Heart right ventricle (tissue), 16 donors: ENCODE measurements around the gene NDUFAF8. TPM values are rescaled to one million over a fixed set of nuclear protein-coding genes. Genes with fewer than 3 reads are reported as not detected.

ENCODE experiments used
- ATAC-seq, 8 donors: fragments of 200-7000 bp; cut with Tn5 transposase; one replicate each; pipeline ENCODE4 v1.9.1; 2020; ENCODE audit warnings: mild to moderate bottlenecking in 8 of 8, moderate library complexity in 8 of 8, moderate number of reproducible peaks in 1 of 8
- DNase-seq, 2 donors: peaks; one replicate each; pipeline ENCODE4 v3.0.0-alpha.2; 2020
- H3K27ac ChIP-seq, 10 donors: fragments of 200-600 bp; sonication (generic) in 2 of 10; one replicate each; pipeline versions ENCODE4 v1.5.0 to v1.8.0; 2020 to 2022; ENCODE audit warnings: mild to moderate bottlenecking in 3 of 10
- H3K27me3 ChIP-seq, 7 donors: fragments of 200-600 bp; one replicate each; pipeline ENCODE4 v1.8.0; 2021 to 2022; ENCODE audit warnings: mild to moderate bottlenecking in 2 of 7
- H3K36me3 ChIP-seq, 9 donors: fragments of 200-600 bp; sonication (generic) in 1 of 9; one replicate each; pipeline versions ENCODE4 v1.5.0 to v1.8.0; 2020 to 2022; ENCODE audit warnings: mild to moderate bottlenecking in 2 of 9
- H3K4me1 ChIP-seq, 9 donors: fragments of 200-600 bp; sonication (generic) in 1 of 9; one replicate each; pipeline versions ENCODE4 v1.5.0 to v1.8.0; 2020 to 2022; ENCODE audit warnings: mild to moderate bottlenecking in 4 of 9
- H3K4me3 ChIP-seq, 10 donors: fragments of 200-600 bp; sonication (generic) in 2 of 10; one replicate each; pipeline versions ENCODE4 v1.5.0 to v1.8.0; 2020 to 2022; ENCODE audit warnings: mild to moderate bottlenecking in 7 of 10, moderate library complexity in 2 of 10
- H3K9me3 ChIP-seq, 11 donors: fragments of 200-600 bp in 10 of 11; sonication (generic) in 2 of 11; one replicate each; pipeline versions ENCODE4 v1.5.0 to v1.8.0; 2013 to 2022; ENCODE audit warnings: mild to moderate bottlenecking in 2 of 11, control low read depth in 1 of 11, moderate library complexity in 1 of 11
- WGBS, 2 donors: extraction: QIAGEN DNeasy Blood & Tissue Kit; methylation state at CpG; one replicate each; pipeline ENCODE4 v1.1.7; 2013; ENCODE audit warnings: inconsistent platforms in 1 of 2; 5-methylcytosine and 5-hydroxymethylcytosine counted together
- intact Hi-C, 10 donors: fragments of 100-400 bp; cut with DNase I; formaldehyde crosslinking; loops; one replicate each; pipeline versions ENCODE4 v1.11.1 to v1.14.2; 2022
- polyA plus RNA-seq, 2 donors: library from polyadenylated mRNA; stranded (reverse); fragments of 200-250 nt; gene quantifications; one replicate each; pipeline ENCODE4 v1.2.3, GENCODE V29; 2013
- total RNA-seq, 10 donors: library from RNA; stranded (reverse); fragmentation: NEBNext Ultra II Directional in 3 of 10; extraction: Animal tissue kit (Norgen Biotek cat#: 25700) in 3 of 10; gene quantifications; one replicate each; pipeline versions ENCODE4 v1.2.1 to v1.2.4, GENCODE V29; 2021 to 2023
- TF ChIP-seq, protein P1 (sequence below), 9 donors: fragments of 200-600 bp; sonication (generic) in 2 of 9; IDR thresholded peaks; one replicate each; pipeline versions ENCODE4 v1.5.0 to v1.8.0; 2021 to 2022; ENCODE audit warnings: antibody characterized with exemption in 9 of 9, mild to moderate bottlenecking in 5 of 9, moderate library complexity in 1 of 9
- donor health status: Arrhythmogenic right ventricular cardiomyopathy.
- donor health status: ischemic (EF 13 %, LVEDD 7.1; RV severe dilation, severe dysfunction).
- donor health status: healthy with polysubstance abuse.
- donor health status: DM: no; HTN: yes; CAD: no.
- donor health status: DM: no; HTN: no; CAD: no.
- donor health status: ischemic (EF 25% LVEDD 6.9; RV normal size, moderate dysfunction).
- donor health status: ischemic (EF 25% LVEDD 5.7; RV mildly dilated, moderate dysfunction).
- donor health status: healthy.
- donor health status: DM: yes; HTN: yes; CAD: no.
- donor health status: Ischemic cardiomyopathy.
- donor health status: ischemic (EF 35%, LVEDD 5.7; RV mildly dilated, moderate dysfunction).
- donor health status: nonischemic (EF 11% LVEDD 7.7; RV severe dilation, severe dysfunction).
- donor health status: DM: yes; HTN: yes; CAD: no.
- donor health status: PGD.
- donor health status: ischemic (EF 29% LVEDD 5.4; RV normal size, mild dysfunction).
- donor health status: nonischemic (EF 23%, LVEDD 6.1; RV moderate dilation, normal function).

Gene NDUFAF8
- total and polyA plus RNA-seq, 12 donors, result 41.5 to 74.8 (median 58.9) TPM

DNA sequence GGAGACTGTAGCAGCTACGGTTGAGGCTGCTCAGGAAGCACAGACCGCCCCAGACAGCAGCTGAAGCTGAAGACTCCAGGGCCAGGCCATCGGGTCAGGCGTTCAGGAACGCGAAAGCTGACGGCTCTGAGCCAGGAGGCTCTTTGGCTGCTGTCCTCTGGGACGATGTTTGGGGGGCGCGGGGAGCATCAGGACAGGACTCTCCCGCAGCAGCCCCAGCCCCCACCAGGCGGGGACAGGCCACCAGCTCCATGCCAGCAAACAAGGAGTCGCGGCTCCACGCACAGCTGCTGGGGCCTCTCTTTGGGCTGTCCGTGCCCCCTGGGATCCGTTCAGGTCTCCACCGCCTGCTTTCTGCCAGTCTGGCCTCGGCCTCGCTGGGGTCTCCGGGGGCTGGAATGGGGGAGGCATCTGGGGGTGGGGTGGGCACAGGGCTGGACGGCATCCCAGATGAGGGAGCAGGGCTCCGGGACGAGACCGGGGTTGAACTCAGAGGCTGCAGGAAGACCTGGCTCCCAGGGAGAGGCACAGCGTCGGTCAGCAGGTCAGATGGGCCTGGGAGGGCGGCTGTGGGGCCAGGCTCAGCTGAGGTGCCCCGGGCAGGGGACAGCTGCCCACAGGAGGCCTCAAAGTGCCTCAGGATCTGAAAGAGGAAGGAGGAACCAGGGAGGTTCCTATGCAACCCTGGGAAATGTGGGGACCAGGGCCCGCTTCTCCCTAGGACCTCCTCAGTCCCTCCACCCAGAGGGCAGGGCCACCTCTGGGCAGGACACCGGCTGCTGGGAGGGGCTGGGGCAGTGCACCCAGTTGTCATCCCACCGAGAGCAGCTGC lies 10.1 kb upstream of the NDUFAF8 start:
- TF ChIP-seq, protein P1, sequence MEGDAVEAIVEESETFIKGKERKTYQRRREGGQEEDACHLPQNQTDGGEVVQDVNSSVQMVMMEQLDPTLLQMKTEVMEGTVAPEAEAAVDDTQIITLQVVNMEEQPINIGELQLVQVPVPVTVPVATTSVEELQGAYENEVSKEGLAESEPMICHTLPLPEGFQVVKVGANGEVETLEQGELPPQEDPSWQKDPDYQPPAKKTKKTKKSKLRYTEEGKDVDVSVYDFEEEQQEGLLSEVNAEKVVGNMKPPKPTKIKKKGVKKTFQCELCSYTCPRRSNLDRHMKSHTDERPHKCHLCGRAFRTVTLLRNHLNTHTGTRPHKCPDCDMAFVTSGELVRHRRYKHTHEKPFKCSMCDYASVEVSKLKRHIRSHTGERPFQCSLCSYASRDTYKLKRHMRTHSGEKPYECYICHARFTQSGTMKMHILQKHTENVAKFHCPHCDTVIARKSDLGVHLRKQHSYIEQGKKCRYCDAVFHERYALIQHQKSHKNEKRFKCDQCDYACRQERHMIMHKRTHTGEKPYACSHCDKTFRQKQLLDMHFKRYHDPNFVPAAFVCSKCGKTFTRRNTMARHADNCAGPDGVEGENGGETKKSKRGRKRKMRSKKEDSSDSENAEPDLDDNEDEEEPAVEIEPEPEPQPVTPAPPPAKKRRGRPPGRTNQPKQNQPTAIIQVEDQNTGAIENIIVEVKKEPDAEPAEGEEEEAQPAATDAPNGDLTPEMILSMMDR (IDR thresholded peaks at IDR 0.05), result no peak

DNA sequence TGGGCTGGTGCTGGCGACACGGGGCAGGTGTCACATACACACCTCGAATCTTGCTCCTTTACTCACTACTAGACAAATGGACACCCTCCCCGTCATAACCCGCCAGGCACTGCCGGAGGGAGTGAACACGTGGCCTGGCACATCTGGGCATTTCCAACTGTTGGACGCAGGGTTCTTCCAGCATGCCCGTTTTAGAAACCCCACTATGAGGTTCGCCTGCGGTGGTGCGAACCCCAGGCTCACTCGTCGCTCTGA lies 9.5 kb upstream of the NDUFAF8 start:
- intact Hi-C loops, result loop anchor here in 3 of 10 donors (5.0 to 10.0 kb wide), 3 partner anchors 85 to 207 kb away; no protein-coding TSS in a partner anchor
- ATAC-seq (no peak), DNase-seq (no peak)
- TF ChIP-seq, protein P1 (IDR thresholded peaks at IDR 0.05), result no peak
- Histone ChIP-seq H3K4me1 (peaks cover 0 to 14% (median 0%) of the 10 kb centered on the region in 9 donors), H3K27ac (no peak overlapping the region), H3K27me3 (no peaks in the 10 kb centered on the region), H3K36me3 (peaks cover 0 to 58% (median 5%) of the 10 kb centered on the region in 9 donors), H3K9me3 (peaks cover 0 to 9% (median 0%) of the 10 kb centered on the region in 11 donors), H3K4me3 (no peak overlapping the region)
- 95 to 96% methylated on average over 14 of the region's 14 CpGs for WGBS, 2 donors

More for the DNA sequence above, 10.1 kb upstream of the NDUFAF8 start:
- Histone ChIP-seq H3K36me3 (peaks cover 0 to 58% (median 5%) of the 10 kb centered on the region in 9 donors), H3K4me1 (peaks cover 0 to 14% (median 0%) of the 10 kb centered on the region in 9 donors), H3K27me3 (no peaks in the 10 kb centered on the region), H3K27ac (no peak overlapping the region), H3K4me3 (no peak overlapping the region), H3K9me3 (peaks cover 0 to 9% (median 0%) of the 10 kb centered on the region in 11 donors)
- DNase-seq (no peak), ATAC-seq (peak in 3 of 8 donors; percentile 9 to 18 (median 18))
- intact Hi-C loops, result loop anchor here in 3 of 10 donors (5.0 to 10.0 kb wide), 3 partner anchors 84 to 207 kb away; no protein-coding TSS in a partner anchor
- WGBS, 2 donors, result 86 to 87% methylated on average over 32 of the region's 32 CpGs

DNA sequence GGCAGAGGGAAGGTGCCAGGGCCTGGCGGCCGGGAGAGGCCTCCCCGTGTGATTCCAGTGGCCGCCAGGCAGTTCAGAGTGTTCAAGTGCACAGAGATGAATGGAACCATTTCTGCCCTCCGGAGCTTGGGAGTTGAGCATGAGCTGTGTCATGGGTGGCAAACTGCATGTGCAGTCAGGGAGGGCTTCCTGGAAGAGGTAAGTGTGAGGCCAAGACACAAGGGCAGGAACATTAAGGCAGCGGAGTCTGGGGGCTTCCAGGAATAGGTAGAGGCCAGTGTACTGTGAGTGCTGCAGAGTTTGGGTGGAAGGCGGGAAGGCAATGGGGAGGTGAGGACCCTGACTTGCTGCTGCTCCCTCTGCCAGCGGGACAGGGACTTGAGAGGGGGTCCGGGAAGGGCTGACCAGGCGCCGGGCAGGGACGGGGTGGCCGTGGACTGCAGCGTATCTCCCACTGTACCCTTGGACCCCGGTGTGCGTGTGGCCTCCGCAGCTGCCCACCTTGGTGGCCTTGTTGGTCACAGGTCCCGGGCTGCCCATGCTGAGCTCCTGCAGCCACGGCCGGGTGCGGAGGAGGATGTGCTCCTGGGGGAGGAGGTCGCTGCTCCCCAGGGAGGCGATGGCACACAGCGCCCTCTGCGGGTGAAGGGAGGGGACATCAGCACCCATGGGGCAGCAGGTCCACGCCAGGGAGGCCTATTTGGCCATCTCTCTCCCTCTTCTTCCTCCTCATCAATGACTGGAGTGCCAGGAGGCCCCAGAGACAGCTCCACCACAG lies 8.9 kb upstream of the NDUFAF8 start:
- Histone ChIP-seq H3K4me1 (peaks cover 0 to 14% (median 0%) of the 10 kb centered on the region in 9 donors), H3K4me3 (no peak overlapping the region), H3K36me3 (peaks cover 0 to 60% (median 5%) of the 10 kb centered on the region in 9 donors), H3K9me3 (peaks cover 0 to 9% (median 0%) of the 10 kb centered on the region in 11 donors), H3K27me3 (no peaks in the 10 kb centered on the region), H3K27ac (no peak overlapping the region)
- DNase-seq (no peak), ATAC-seq (no peak)
- intact Hi-C loops, result loop anchor here in 1 of 10 donors (10.0 kb wide), 1 partner anchor 235 kb away; the partner anchor contains the start of gene CHMP6
- WGBS, 2 donors, result 91 to 93% methylated on average over 21 to 26 of the region's 26 CpGs
- TF ChIP-seq, protein P1 (IDR thresholded peaks at IDR 0.05), result peak in 7 of 9 donors; percentile 10 to 37 (median 14)

DNA sequence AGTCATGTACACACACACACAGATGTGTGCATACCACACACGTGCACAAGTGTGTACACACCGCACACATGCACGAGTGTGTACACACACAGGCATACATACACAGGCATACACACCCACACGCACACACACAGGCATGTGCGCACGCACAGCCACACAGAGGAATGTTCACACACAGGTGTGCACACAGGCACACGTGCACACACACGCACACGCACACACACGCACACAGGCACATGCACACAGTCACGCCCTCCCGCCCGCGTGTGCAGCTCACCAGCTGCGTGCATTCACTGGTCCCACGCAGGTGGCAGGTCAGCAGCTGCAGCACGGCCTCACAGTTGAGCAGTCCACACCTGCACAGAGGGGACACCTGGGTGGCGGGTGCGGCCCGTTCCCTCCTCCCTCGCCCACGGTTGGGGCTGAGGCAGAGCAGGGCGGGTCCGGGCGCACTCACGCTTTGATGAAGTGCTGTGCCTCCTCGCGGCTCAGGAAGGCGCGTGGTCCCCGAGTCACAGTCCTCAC lies 7.9 kb upstream of the NDUFAF8 start:
- 92 to 93% methylated on average over 31 of the region's 31 CpGs for WGBS, 2 donors
- H3K27ac ChIP-seq, result no peak overlapping the region
- H3K27me3 ChIP-seq, result no peaks in the 10 kb centered on the region
- H3K4me3 ChIP-seq, result no peak overlapping the region
- H3K4me1 ChIP-seq, result peaks cover 0 to 14% (median 0%) of the 10 kb centered on the region in 9 donors
- intact Hi-C loops, result loop anchor here in 1 of 10 donors (10.0 kb wide), 1 partner anchor 236 kb away; the partner anchor contains the start of gene CHMP6
- peaks cover 0 to 9% (median 0%) of the 10 kb centered on the region in 11 donors for H3K9me3 ChIP-seq
- H3K36me3 ChIP-seq, result peaks cover 0 to 69% (median 5%) of the 10 kb centered on the region in 9 donors
- ATAC-seq, result no peak
- DNase-seq, result no peak
- TF ChIP-seq, protein P1 (IDR thresholded peaks at IDR 0.05), result no peak
